Dendritic cell treated with granulocyte-macrophage colony-stimulating factor and Interleukin-4, amounts not matched to agents 40 ng/mL and 50 ng/mL, for 4 days (primary cell): ENCODE measurements around the gene SYT1.

Experiments used
- H3K27ac Mint-ChIP-seq: one replicate; pipeline ENCODE4 v1.8.0; 2022; ENCODE audit warnings: mild to moderate bottlenecking, mixed read lengths
- H3K27me3 Mint-ChIP-seq: one replicate; pipeline ENCODE4 v1.8.0; 2022; ENCODE audit warnings: mild to moderate bottlenecking, mixed read lengths
- H3K36me3 Mint-ChIP-seq: one replicate; pipeline ENCODE4 v1.8.0; 2022; ENCODE audit warnings: low read depth, mixed read lengths
- H3K4me1 Mint-ChIP-seq: one replicate; pipeline ENCODE4 v1.8.0; 2022; ENCODE audit warnings: low read depth, mixed read lengths
- H3K4me3 Mint-ChIP-seq: one replicate; pipeline ENCODE4 v1.8.0; 2022; ENCODE audit warnings: mild to moderate bottlenecking, moderate library complexity, mixed read lengths
- H3K9me3 Mint-ChIP-seq: one replicate; pipeline ENCODE4 v1.8.0; 2022; ENCODE audit warnings: mixed read lengths
- intact Hi-C: fragments of 100-400 bp; cut with micrococcal nuclease; formaldehyde crosslinking; loops from one replicate; pipeline ENCODE4 v1.15.0; 2022

Gene SYT1

DNA sequence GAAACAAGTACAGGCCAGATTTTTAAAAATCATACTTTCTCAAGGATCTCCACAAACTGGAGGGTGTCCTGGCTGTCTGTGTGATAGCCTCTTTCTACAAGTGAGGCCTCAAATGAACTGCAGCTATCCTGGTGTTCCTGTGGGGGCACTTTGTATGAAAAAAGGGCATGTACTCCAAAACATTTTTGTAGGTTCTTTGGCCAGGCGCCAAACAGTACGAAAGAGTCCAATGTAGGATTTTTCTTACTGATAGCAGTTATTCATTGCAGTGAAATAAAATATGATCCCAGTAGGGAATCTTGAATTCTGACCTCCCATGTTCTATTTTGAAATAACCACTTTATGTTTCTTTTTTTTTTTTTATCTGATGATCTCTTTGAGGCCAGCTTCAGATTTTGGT is 444.5 kb downstream of the SYT1 start:
- H3K27ac Mint-ChIP-seq: no peak overlapping the region
- intact Hi-C loops: no loop called here
- no peaks in the 10 kb centered on the region for H3K27me3 Mint-ChIP-seq
- H3K36me3 Mint-ChIP-seq: no peaks in the 10 kb centered on the region
- peaks cover 15% of the 10 kb centered on the region for H3K9me3 Mint-ChIP-seq
- H3K4me1 Mint-ChIP-seq: no peaks in the 10 kb centered on the region
- H3K4me3 Mint-ChIP-seq: no peak overlapping the region

- intact Hi-C loops: no loop called here
- Mint-ChIP-seq H3K27ac (no peak overlapping the region), H3K4me3 (no peak overlapping the region), H3K27me3 (no peaks in the 10 kb centered on the region), H3K36me3 (no peaks in the 10 kb centered on the region), H3K4me1 (no peaks in the 10 kb centered on the region), H3K9me3 (peaks cover 2% of the 10 kb centered on the region)
These were observed 452.7 kb downstream of the SYT1 start for GRCh38 chr12:79317179-79317847.

DNA sequence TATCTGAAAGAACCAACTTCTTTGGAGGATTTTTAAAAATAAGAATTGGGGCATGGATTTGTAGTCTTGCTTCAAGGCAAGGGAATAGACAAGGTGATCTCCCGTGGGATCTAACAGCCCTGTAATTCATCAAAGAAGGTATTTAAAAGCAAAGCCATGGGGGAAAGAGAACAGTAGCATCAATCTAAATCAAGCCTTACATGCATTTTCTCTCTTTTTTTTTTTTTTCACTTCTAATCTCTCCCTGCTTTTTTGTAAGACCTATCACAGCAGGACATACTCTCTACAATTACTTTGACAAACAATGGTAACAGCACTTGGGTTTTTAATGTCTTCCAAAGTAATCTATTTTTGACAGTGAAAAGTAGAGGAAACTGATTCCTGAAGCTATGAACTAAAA is 458.3 kb downstream of the SYT1 start:
- H3K4me1 Mint-ChIP-seq: no peaks in the 10 kb centered on the region
- no peak overlapping the region for H3K27ac Mint-ChIP-seq
- no peaks in the 10 kb centered on the region for H3K27me3 Mint-ChIP-seq
- H3K4me3 Mint-ChIP-seq: no peak overlapping the region
- H3K9me3 Mint-ChIP-seq: peaks cover 8% of the 10 kb centered on the region
- intact Hi-C loops: no loop called here
- no peaks in the 10 kb centered on the region for H3K36me3 Mint-ChIP-seq

DNA sequence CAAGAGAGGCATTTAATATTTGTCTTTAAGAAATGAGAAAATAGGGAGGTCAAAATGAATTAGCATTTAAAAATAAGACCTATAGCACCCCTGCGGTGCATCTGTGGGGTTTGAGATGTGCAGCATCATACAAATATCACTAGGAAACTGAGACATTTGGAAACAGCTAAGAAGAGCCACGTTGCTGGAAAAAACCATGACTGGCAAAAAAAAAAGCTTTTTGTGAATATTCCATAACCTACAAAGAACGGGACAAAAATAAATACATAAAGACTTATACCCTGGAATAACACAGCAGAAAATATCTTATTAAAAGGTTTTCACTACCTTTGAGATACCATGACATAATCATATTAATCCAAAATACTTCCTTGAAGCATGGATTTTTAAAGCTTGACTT is 460.0 kb downstream of the SYT1 start:
- intact Hi-C loops: no loop called here
- Mint-ChIP-seq H3K27ac (no peak overlapping the region), H3K27me3 (no peaks in the 10 kb centered on the region), H3K4me1 (no peaks in the 10 kb centered on the region), H3K4me3 (no peak overlapping the region), H3K36me3 (no peaks in the 10 kb centered on the region), H3K9me3 (peaks cover 8% of the 10 kb centered on the region)

DNA sequence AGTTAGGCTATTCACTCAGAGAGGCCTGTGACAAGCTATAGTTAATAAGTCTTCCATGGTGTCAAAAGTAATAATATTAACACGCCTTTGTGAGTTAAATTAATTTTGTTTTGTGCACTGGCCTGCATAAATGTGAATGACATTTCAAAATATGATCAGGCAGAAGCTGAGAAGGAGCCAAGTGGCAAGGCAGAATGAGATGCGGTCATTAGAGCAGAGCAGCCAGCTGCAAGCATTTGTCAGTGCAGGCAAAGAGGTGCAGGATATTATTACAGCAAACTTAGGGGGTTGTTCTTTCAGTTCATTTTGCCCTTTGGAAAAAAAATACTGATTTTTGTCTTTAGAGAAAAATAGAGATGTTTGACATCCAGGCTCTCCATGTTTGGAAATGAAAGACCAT is 461.6 kb downstream of the SYT1 start:
- Mint-ChIP-seq H3K27ac (no peak overlapping the region), H3K4me3 (no peak overlapping the region), H3K27me3 (no peaks in the 10 kb centered on the region), H3K36me3 (no peaks in the 10 kb centered on the region), H3K4me1 (no peaks in the 10 kb centered on the region), H3K9me3 (peaks cover 8% of the 10 kb centered on the region)
- intact Hi-C loops: no loop called here

DNA sequence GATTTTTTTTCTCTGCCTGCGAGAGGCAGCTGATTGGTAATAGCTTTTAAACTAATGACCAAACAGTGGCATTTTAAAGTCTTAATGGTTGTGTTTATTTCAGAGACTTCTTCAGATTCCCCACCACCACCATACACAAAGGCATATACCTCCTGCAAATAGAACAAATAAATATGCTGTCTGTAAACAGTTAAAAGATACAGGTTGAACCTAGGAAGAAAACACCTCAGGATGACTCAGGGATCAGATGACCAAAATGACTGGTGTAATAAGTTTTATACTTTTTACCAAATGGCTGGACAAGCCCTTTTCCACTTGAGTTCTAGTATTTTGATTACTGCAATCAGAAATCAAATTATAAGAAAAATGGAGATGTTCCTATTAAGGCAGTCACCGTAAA is 462.1 kb downstream of the SYT1 start:
- Mint-ChIP-seq H3K36me3 (no peaks in the 10 kb centered on the region), H3K4me3 (no peak overlapping the region)

DNA sequence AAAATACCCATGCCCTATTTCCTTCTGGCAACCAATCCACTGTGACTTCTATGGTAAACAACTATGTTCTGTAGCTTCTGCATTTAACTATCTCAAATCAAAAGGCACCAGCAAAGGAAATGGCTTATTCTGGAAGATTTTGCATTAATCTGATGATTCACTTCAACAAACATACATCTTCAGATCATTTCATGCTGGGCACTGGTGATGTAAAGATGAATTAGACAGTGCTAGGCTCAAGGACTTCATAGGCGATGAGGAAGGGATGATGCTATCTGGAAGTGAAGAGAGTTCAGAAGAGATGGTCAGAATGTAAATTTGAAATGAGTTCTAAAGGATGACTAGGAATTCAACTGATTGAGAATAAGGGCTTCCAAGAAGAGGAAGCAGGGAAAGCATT is 462.9 kb downstream of the SYT1 start:
- H3K4me3 Mint-ChIP-seq: no peak overlapping the region
- no peaks in the 10 kb centered on the region for H3K36me3 Mint-ChIP-seq
- H3K27ac Mint-ChIP-seq: no peak overlapping the region
- H3K27me3 Mint-ChIP-seq: no peaks in the 10 kb centered on the region
- intact Hi-C loops: no loop called here
- no peaks in the 10 kb centered on the region for H3K4me1 Mint-ChIP-seq
- H3K9me3 Mint-ChIP-seq: peaks cover 4% of the 10 kb centered on the region

More for the DNA sequence above, 462.1 kb downstream of the SYT1 start:
- H3K27ac Mint-ChIP-seq: no peak overlapping the region
- no peaks in the 10 kb centered on the region for H3K27me3 Mint-ChIP-seq
- intact Hi-C loops: no loop called here
- H3K9me3 Mint-ChIP-seq: peaks cover 8% of the 10 kb centered on the region
- no peaks in the 10 kb centered on the region for H3K4me1 Mint-ChIP-seq

- intact Hi-C loops: no loop called here
- Mint-ChIP-seq H3K27me3 (no peaks in the 10 kb centered on the region), H3K9me3 (no peaks in the 10 kb centered on the region), H3K4me3 (no peak overlapping the region), H3K27ac (no peak overlapping the region), H3K36me3 (no peaks in the 10 kb centered on the region), H3K4me1 (no peaks in the 10 kb centered on the region)
These were observed 465.4 kb downstream of the SYT1 start for GRCh38 chr12:79329933-79330332.

DNA sequence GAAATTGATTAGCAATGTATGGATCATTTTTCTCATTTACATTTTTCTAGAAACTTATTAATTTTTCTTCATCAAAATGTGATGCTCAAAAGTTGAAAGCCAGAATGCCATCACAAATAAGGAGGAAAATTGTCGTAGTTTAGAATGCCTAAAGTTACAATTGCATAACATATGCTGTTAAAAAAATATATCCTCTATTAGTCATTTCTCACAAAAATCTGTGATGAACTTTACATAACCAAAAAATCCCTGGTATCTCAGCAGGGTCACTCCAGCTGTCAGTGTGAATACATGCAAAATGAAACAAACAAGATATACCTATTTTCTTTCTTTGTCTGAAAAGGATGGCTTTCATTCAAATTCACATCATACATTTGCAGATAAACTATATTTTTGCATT is 467.3 kb downstream of the SYT1 start:
- intact Hi-C loops: no loop called here
- Mint-ChIP-seq H3K9me3 (no peaks in the 10 kb centered on the region), H3K36me3 (no peaks in the 10 kb centered on the region), H3K27me3 (no peaks in the 10 kb centered on the region), H3K27ac (no peak overlapping the region), H3K4me1 (no peaks in the 10 kb centered on the region), H3K4me3 (no peak overlapping the region)

- no peaks in the 10 kb centered on the region for H3K9me3 Mint-ChIP-seq
- no peaks in the 10 kb centered on the region for H3K36me3 Mint-ChIP-seq
- intact Hi-C loops: no loop called here
- no peaks in the 10 kb centered on the region for H3K27me3 Mint-ChIP-seq
- no peak overlapping the region for H3K4me3 Mint-ChIP-seq
- no peaks in the 10 kb centered on the region for H3K4me1 Mint-ChIP-seq
- H3K27ac Mint-ChIP-seq: no peak overlapping the region
These were observed 468.6 kb downstream of the SYT1 start for GRCh38 chr12:79333144-79333543.

DNA sequence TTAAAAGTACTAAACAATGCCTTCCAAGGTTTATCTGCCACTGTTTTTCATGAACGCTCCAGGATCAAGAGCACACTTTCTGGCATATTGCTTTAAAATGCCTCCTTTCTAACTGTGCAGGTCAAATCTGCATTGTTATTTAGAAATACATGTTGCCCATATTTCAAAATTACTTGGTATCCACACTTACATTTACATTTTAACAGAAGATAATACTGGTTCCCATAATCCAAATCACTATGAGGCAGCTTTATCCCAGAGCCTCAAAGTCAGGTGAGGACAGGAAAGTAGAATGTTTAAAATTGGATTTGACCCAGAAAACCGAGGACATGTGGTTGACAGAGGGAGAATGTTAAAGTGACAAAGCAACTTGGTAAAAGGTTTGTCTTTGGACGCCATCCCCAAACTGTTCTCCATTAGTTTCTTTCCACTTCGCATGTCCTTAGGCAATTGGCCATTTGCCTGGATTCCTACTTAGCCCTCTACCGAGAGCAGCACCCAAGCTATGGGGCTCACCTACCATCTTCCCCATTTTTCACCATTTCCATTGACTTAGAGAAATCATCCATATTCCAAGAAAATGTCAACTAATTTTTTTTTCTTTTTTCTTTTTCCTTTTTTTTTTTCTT is 473.2 kb downstream of the SYT1 start:
- intact Hi-C loops: no loop called here
- Mint-ChIP-seq H3K36me3 (no peaks in the 10 kb centered on the region), H3K4me3 (no peak overlapping the region), H3K4me1 (no peaks in the 10 kb centered on the region), H3K27me3 (no peaks in the 10 kb centered on the region), H3K27ac (no peak overlapping the region), H3K9me3 (no peaks in the 10 kb centered on the region)

DNA sequence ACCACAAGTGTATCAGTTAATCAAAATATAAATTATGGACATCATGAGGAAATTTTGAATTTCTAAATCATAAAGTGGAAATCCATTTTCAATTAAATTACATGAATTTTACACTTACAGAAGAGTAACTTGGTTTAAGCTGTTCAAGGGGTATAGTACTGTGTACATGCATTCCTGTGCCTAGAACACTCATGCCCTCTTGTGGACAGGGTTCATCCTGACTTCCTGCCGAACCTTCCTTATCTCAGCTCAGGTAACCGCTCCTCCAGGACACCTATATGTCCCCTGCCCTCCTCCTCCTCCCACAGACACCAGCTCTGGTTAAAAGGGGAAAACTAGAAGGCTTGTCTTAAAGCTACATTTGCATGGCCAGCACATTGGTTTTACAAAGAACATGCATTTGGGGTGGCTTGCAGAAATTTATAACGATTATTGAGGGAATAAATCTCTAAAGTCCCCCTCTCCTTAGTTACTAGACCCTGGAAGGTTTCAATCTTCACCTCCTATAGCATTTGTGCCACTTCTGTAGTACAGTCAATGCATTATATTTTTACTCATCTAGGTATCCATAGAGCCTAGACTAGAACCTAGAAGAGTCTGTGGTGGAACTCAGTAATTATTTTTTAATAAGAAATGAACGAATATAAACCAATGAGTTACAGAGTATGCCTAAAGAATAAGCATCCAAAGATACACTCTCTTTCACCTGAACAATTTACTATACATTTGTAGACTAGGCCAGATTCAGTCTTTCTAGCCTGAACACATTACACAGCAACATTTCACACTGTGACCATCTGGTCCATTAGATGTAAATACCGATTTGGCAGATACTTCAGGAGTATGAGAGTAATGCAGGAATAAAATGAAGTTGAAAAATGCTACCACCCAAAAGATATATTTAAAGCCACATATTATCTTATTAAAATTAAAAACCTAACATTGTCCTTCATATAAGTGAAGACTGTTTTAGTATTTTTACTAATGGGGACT is 480.6 kb downstream of the SYT1 start:
- Mint-ChIP-seq H3K27ac (no peak overlapping the region), H3K36me3 (no peaks in the 10 kb centered on the region), H3K9me3 (peaks cover 11% of the 10 kb centered on the region), H3K27me3 (no peaks in the 10 kb centered on the region), H3K4me1 (peaks cover 21% of the 10 kb centered on the region), H3K4me3 (no peak overlapping the region)
- intact Hi-C loops: no loop called here

DNA sequence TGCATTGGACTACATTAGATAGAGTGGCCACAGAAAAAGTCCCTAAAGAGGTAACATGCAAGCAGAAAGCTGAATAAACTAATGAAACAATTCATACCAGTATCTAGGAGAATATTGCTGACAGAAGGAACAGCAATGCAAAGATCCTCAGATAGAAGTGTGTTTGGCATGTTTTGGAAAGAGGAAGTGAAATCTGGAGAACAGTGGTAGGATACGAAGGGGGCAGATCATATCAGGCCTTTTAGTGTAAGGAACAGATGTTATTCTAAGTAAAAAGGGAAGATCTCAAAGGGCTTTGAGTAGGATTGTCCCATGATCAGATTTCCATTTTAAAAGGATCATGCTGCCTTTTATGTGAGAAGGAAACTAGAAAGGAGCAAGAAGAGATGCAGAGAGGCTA is 483.3 kb downstream of the SYT1 start:
- H3K9me3 Mint-ChIP-seq: peaks cover 11% of the 10 kb centered on the region
- H3K27me3 Mint-ChIP-seq: no peaks in the 10 kb centered on the region
- peak overlapping the region; percentile 48 for H3K27ac Mint-ChIP-seq
- intact Hi-C loops: loop anchor here (1.0 kb wide), 1 partner anchor 11 kb away; no protein-coding TSS in a partner anchor
- H3K4me3 Mint-ChIP-seq: no peak overlapping the region
- H3K4me1 Mint-ChIP-seq: peaks cover 21% of the 10 kb centered on the region
- H3K36me3 Mint-ChIP-seq: no peaks in the 10 kb centered on the region

GRCh38 chr12:79351251-79351650 is 486.7 kb downstream of the SYT1 start:
- H3K27ac Mint-ChIP-seq: no peak overlapping the region
- peaks cover 21% of the 10 kb centered on the region for H3K4me1 Mint-ChIP-seq
- H3K9me3 Mint-ChIP-seq: peaks cover 11% of the 10 kb centered on the region
- no peak overlapping the region for H3K4me3 Mint-ChIP-seq
- intact Hi-C loops: no loop called here
- no peaks in the 10 kb centered on the region for H3K36me3 Mint-ChIP-seq
- no peaks in the 10 kb centered on the region for H3K27me3 Mint-ChIP-seq
